ENCODE measurements around the gene ADI1.

- no peak for TF ChIP-seq POLR2A (IDR thresholded peaks at IDR 0.05)
- TF ChIP-seq, protein P1, sequence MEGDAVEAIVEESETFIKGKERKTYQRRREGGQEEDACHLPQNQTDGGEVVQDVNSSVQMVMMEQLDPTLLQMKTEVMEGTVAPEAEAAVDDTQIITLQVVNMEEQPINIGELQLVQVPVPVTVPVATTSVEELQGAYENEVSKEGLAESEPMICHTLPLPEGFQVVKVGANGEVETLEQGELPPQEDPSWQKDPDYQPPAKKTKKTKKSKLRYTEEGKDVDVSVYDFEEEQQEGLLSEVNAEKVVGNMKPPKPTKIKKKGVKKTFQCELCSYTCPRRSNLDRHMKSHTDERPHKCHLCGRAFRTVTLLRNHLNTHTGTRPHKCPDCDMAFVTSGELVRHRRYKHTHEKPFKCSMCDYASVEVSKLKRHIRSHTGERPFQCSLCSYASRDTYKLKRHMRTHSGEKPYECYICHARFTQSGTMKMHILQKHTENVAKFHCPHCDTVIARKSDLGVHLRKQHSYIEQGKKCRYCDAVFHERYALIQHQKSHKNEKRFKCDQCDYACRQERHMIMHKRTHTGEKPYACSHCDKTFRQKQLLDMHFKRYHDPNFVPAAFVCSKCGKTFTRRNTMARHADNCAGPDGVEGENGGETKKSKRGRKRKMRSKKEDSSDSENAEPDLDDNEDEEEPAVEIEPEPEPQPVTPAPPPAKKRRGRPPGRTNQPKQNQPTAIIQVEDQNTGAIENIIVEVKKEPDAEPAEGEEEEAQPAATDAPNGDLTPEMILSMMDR (IDR thresholded peaks at IDR 0.05), result no peak
Observed at GRCh38 chr2:3545788-3546478, 26.6 kb upstream of the ADI1 start.
